ENCODE data around the gene SPATA4.

SPATA4 gene

GRCh38 chr4:176189891-176190795 lies 5.2 kb downstream of the SPATA4 start:
- DNase-seq (ENCODE audit: low spot score) = no peak

GRCh38 chr4:176188654-176189053 lies 6.7 kb downstream of the SPATA4 start:
- no peak for DNase-seq (ENCODE audit: low spot score)

GRCh38 chr4:176187624-176188023 lies 7.8 kb downstream of the SPATA4 start:
- DNase-seq (ENCODE audit: low spot score) = no peak

- DNase-seq (ENCODE audit: low spot score) = no peak
Observed at GRCh38 chr4:176186671-176187395, 8.6 kb downstream of the SPATA4 start.

GRCh38 chr4:176186067-176186466 lies 9.3 kb downstream of the SPATA4 start:
- no peak for DNase-seq (ENCODE audit: low spot score)

GRCh38 chr4:176185051-176185450 lies 10.3 kb downstream of the SPATA4 start:
- no peak for DNase-seq (ENCODE audit: low spot score)

- DNase-seq (ENCODE audit: low spot score) = no peak
Observed at GRCh38 chr4:176163041-176163440, 32.3 kb downstream of the SPATA4 start.

GRCh38 chr4:176156656-176157055 lies 38.7 kb downstream of the SPATA4 start:
- no peak for DNase-seq (ENCODE audit: low spot score)

GRCh38 chr4:176153124-176153523 lies 42.3 kb downstream of the SPATA4 start:
- no peak for DNase-seq (ENCODE audit: low spot score)

- DNase-seq (ENCODE audit: low spot score) = no peak
Observed at GRCh38 chr4:176150704-176151103, 44.7 kb downstream of the SPATA4 start.

GRCh38 chr4:176150356-176150682 lies 45.1 kb downstream of the SPATA4 start:
- DNase-seq (ENCODE audit: low spot score) = no peak

GRCh38 chr4:176149680-176150355 lies 45.6 kb downstream of the SPATA4 start:
- DNase-seq (ENCODE audit: low spot score) = no peak

GRCh38 chr4:176142253-176142652 lies 53.1 kb downstream of the SPATA4 start:
- DNase-seq (ENCODE audit: low spot score) = no peak

GRCh38 chr4:176139518-176139917 lies 55.9 kb downstream of the SPATA4 start:
- no peak for DNase-seq (ENCODE audit: low spot score)

- no peak for DNase-seq (ENCODE audit: low spot score)
Observed at GRCh38 chr4:176137631-176138030, 57.8 kb downstream of the SPATA4 start.

GRCh38 chr4:176134670-176135069 lies 60.7 kb downstream of the SPATA4 start:
- no peak for DNase-seq (ENCODE audit: low spot score)
